Activated T-cell treated with anti-CD3 and anti-CD28 coated beads, Interleukin-2, amount 50 U/mL, for 24 hours (primary cell): ENCODE measurements around the gene IRF1.
A peak's percentile ranks its signal among the peaks of the same experiment; 100 is the strongest.
"Not testable (repeated sequence)": the region's sequence is repeated elsewhere in the genome, so short reads cannot be mapped to it uniquely, and the experiment has no call there.

ENCODE experiments used
- DNase-seq: peaks from one replicate; pipeline ENCODE4 v3.0.0-alpha.2; 2020
- H3K27ac Mint-ChIP-seq: 2 replicates; pipeline ENCODE4 v1.8.0; 2020; ENCODE audit warnings: mild to moderate bottlenecking, mixed read lengths
- H3K27me3 Mint-ChIP-seq: 2 replicates; pipeline ENCODE4 v1.8.0; 2020; ENCODE audit warnings: mixed read lengths
- H3K36me3 Mint-ChIP-seq: 2 replicates; pipeline ENCODE4 v1.8.0; 2020; ENCODE audit warnings: low read depth, mixed read lengths
- H3K4me1 Mint-ChIP-seq: 2 replicates; pipeline ENCODE4 v1.8.0; 2020; ENCODE audit warnings: low read depth, mixed read lengths
- H3K4me3 Mint-ChIP-seq: 2 replicates; pipeline ENCODE4 v1.8.0; 2020; ENCODE audit warnings: mild to moderate bottlenecking, moderate library complexity, mixed read lengths
- H3K9me3 Mint-ChIP-seq: 2 replicates; pipeline ENCODE4 v1.8.0; 2020; ENCODE audit warnings: mixed read lengths

IRF1 gene, protein sequence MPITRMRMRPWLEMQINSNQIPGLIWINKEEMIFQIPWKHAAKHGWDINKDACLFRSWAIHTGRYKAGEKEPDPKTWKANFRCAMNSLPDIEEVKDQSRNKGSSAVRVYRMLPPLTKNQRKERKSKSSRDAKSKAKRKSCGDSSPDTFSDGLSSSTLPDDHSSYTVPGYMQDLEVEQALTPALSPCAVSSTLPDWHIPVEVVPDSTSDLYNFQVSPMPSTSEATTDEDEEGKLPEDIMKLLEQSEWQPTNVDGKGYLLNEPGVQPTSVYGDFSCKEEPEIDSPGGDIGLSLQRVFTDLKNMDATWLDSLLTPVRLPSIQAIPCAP

DNA sequence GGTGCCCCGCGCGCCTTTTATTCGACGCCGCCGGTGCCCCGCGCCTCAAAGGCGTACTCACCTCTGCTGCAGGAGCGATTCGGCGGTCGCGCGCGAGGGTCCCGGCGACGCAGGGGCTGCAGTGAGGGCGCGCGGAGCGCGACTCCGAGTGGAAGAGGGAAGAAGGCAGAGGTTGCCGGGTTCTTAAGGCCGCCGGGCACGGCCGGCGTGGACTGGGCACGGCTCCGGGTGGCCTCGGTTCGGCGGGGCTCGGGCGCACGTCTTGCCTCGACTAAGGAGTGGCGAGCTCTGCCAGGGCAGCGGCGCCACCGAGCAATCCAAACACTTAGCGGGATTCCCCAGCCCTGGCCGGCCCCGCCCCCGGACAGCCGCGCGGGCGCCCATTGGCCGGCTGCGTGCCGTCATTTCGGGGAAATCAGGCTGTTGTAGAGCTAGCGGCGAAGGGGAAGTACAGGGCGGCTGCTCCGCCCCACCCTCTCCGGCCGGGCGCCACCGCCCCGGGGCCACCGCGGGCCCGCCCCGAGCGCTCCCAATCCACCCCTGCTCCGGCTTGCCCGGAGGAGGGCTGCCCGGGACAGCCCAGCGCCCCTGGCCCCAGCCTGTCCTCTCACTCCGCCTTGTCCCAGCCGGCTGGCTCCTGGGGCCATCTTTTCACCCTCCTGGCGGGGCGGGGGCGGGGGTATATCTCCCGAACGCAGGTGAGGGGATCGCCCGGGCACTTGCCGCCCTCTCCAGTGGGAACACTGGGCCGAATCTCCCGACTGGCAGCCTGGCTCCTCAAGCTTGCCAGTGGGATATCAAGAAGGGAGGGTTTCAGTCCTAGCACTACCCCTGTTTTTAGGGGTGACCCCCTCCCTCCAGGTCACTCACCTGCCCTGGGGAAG, at the start of gene IRF1:
Gene IRF1 (minus strand): TSS at position 290 of the 884 bp plus-strand sequence. CDS start 1,295 bp downstream, outside the sequence.
- peak; percentile 100 for DNase-seq
- H3K27ac Mint-ChIP-seq: peak within 1 kb of the TSS; percentile 99
- no peaks in the 10 kb centered on the region for H3K9me3 Mint-ChIP-seq
- peak within 1 kb of the TSS; percentile 95 for H3K4me3 Mint-ChIP-seq
- no peaks in the 10 kb centered on the region for H3K27me3 Mint-ChIP-seq
- peaks cover 51% of the 10 kb centered on the region for H3K36me3 Mint-ChIP-seq
- peaks cover 77% of the 10 kb centered on the region for H3K4me1 Mint-ChIP-seq

DNA sequence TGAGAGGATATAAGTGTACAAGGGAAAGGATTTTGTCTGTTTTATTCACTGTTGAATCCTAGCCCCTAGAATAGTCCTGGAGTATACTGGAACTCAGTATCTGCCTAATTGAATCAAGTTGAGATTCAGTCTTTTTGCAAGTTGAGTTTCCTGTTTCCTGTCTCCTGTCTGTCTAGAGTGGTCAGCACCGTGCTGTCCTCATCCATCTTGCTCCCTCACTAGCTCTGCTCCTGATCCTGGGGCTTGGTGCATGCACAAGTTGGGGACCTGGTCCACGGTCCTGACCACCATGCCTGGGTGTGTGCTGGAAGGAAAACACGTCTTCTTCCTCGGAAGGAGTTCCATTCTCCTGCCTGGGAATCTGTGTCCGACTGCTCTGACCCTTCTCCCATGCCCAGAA, 49.6 kb upstream of the IRF1 start:
- Mint-ChIP-seq H3K9me3 (no peaks in the 10 kb centered on the region), H3K27me3 (peaks cover 14% of the 10 kb centered on the region), H3K27ac (no peak overlapping the region), H3K4me3 (no peak overlapping the region), H3K36me3 (no peaks in the 10 kb centered on the region), H3K4me1 (peaks cover 9% of the 10 kb centered on the region)
- no peak for DNase-seq

DNA sequence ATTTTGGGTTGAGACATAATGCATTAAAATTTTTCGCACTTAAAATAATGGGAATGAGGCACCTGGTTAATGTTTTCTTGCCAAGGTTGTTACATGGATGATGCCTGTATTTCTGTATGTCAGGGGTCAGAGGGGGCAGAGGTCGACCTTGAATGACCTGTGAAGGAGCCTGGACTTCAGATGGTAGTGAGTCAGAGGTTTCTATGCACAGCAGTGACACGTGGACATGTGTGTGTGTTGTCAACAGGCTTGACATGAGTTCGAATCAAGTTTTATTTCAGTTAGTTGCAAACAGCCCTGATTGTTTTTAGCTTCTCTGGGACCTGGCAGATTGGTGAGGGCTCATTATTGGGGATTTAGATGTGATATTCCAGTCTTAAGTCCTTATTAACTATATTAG, 49.1 kb upstream of the IRF1 start:
- H3K36me3 Mint-ChIP-seq: no peaks in the 10 kb centered on the region
- peaks cover 14% of the 10 kb centered on the region for H3K27me3 Mint-ChIP-seq
- DNase-seq: no peak
- no peak overlapping the region for H3K4me3 Mint-ChIP-seq
- no peak overlapping the region for H3K27ac Mint-ChIP-seq
- no peaks in the 10 kb centered on the region for H3K9me3 Mint-ChIP-seq
- peaks cover 8% of the 10 kb centered on the region for H3K4me1 Mint-ChIP-seq

DNA sequence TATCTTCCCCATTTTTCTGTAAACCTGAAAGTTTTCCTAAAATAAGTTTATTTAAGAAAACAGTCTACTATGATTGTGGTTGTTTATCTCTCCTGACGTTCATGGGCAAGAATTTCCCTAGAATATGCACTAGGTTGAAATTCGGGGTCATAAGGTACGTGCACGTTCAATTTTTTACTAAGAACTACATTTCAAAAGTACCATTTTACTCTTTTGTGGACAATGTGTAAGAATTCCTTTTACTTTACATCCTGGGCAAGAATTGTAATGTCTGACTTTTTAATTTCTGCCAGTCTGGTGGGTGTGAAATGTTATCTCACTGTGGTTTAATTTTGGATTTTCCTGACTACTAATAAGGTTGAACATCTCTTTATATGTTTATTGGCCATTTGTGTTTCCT, 40.4 kb upstream of the IRF1 start:
- Mint-ChIP-seq H3K9me3 (no peaks in the 10 kb centered on the region), H3K27me3 (peaks cover 12% of the 10 kb centered on the region), H3K4me3 (no peak overlapping the region), H3K27ac (peak overlapping the region; percentile 44), H3K36me3 (no peaks in the 10 kb centered on the region), H3K4me1 (peaks cover 30% of the 10 kb centered on the region)
- DNase-seq: no peak

DNA sequence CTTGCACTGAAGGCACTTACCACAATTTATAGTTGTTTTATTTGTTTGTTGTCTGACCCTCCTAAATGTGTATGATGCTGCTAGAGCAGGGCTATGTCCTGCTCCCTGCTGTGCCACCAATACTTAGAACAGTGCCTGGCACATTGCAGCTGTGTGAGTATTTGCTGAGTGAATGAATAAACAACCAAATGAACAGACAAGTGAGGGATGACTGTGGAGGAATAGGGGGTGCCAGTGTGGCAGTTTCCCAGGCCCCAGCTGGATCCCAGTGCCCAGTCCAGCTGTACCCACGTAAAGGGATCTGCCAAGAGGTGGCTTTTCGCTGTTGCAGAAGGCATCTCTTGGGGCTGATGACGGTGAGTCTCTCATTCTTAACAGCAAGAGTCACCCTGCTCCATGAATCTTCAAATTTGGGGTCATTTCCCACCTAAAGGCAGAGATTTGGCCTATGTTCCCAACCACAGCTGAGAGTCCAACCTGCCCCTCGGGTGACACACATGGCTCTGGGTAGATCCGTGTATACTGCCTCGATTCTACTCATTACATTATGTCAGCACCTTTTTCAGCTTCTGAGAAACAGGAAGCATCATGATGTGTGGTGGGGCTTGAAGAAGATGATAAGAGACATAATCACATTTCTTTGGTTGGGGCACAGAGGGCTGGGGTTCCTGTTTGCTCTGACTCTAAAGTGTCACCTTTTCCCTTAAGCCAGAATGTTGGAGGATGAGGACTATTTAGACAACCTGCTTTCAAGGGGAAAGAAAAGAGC, 38.5 kb upstream of the IRF1 start:
- Mint-ChIP-seq H3K36me3 (no peaks in the 10 kb centered on the region), H3K9me3 (peaks cover 2% of the 10 kb centered on the region), H3K27me3 (peaks cover 7% of the 10 kb centered on the region), H3K4me1 (peaks cover 49% of the 10 kb centered on the region), H3K27ac (peak overlapping the region; percentile 35), H3K4me3 (no peak overlapping the region)
- DNase-seq: no peak

DNA sequence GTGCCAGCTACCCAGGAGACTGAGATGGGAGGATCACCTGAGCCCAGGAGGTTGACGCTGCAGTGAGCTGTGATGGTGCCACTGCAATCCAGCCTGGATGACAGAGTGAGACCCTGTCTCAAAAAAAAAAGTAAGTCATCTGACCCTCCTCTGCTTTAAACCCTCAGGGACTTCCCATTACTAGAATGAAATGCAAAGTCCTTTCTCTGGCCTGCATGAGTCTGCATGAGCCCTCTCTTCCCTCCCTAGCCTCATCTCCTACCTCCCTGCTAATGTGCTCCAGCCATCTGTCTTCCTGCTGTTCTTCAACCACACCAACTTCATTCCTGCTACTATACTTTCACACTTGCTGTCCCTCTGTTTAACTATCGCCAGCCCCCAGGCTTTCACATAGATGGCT, 37.4 kb upstream of the IRF1 start:
- Mint-ChIP-seq H3K27me3 (peaks cover 7% of the 10 kb centered on the region), H3K9me3 (peaks cover 2% of the 10 kb centered on the region), H3K4me3 (no peak overlapping the region), H3K27ac (no peak overlapping the region), H3K4me1 (peaks cover 49% of the 10 kb centered on the region), H3K36me3 (no peaks in the 10 kb centered on the region)
- DNase-seq: no peak

DNA sequence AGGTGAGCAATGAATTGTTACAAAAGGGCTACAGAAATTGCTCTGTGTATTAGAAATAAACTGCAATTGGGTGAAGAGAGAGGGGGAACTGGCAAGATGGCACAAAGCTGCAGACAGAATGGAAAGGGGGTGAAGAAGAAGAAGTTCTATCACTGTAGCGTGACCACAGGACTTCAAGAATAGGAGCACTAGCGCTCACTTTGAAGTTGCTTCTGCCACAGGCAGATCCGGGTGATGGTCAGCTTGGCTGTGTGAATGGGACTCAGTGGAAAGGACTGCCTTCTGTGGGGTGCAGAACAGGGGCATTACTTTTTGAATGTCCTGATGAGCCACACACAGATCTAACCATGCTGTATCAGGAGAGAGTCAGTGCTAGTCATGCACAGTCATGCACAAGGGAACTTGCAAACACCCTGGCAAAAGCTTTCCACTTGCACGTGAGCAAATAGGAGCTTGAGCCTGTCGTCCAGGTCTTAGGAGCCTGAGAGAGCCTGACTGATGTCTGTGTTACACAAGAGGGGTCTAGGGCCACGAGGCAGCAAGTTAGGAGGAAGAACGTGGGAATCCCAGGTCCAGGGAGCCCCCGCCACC, 36.5 kb upstream of the IRF1 start:
- H3K27ac Mint-ChIP-seq: no peak overlapping the region
- H3K27me3 Mint-ChIP-seq: peaks cover 2% of the 10 kb centered on the region
- H3K4me3 Mint-ChIP-seq: no peak overlapping the region
- DNase-seq: no peak
- no peaks in the 10 kb centered on the region for H3K36me3 Mint-ChIP-seq
- peaks cover 49% of the 10 kb centered on the region for H3K4me1 Mint-ChIP-seq
- H3K9me3 Mint-ChIP-seq: peaks cover 2% of the 10 kb centered on the region

DNA sequence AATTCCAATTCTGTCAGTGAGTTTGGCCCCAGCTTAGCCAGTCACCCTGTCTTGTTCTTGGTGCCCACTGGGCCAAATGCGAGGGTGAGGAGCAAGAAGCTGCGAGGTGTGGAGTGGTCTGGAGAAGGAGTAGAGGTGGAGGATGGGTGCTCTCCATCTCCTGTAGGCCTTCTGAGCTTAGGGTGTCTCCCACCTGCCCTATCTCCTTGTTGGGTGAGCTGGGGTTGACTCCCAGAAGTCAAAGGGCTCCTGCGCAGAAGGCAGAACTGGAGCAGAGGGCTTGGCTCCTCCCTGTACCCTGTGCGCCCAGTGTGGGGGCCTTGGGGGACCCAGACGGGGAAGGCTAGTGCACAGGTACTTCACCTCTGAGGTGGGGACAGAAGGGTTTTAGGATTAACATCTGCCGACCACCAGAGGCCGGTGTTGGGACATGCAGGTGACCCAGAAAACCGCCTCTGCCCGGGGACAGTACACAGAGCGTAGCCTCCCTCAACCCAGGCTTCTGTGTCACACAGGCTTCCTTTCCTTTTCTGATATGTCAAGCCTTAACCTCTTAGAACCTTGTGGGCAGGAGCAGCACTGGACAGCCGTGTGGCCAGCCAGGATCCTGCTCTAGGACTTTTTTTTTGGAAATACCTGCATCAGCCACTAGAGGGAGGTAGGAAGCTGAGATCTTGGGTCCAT, 35.9 kb upstream of the IRF1 start:
- Mint-ChIP-seq H3K4me1 (peaks cover 44% of the 10 kb centered on the region), H3K9me3 (peaks cover 2% of the 10 kb centered on the region), H3K27me3 (peaks cover 2% of the 10 kb centered on the region), H3K4me3 (no peak overlapping the region), H3K27ac (no peak overlapping the region), H3K36me3 (no peaks in the 10 kb centered on the region)
- DNase-seq: peak; percentile 69

DNA sequence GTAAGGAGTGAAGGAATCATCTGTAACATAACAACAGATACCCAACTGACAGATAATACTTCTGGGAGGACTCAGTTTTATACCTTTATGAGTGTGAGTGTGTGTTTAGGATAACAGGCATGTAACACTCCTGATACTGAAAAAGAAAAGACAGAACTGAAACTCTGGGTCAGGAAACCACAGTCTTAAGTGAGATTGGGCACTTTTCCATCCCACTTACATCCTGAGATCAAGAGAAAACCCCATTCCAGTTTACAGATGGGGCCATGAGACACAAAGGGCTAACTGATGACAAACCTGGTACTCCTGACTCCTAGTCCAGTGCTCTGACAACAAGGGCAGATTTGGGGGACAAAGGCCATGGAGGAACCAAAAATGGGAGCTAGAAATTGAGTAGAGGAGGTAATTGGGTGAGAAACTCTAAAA, 34.7 kb upstream of the IRF1 start:
- peaks cover 2% of the 10 kb centered on the region for H3K9me3 Mint-ChIP-seq
- H3K27me3 Mint-ChIP-seq: peaks cover 2% of the 10 kb centered on the region
- no peak overlapping the region for H3K4me3 Mint-ChIP-seq
- H3K4me1 Mint-ChIP-seq: peaks cover 45% of the 10 kb centered on the region
- H3K36me3 Mint-ChIP-seq: no peaks in the 10 kb centered on the region
- DNase-seq: no peak
- peak overlapping the region; percentile 83 for H3K27ac Mint-ChIP-seq

DNA sequence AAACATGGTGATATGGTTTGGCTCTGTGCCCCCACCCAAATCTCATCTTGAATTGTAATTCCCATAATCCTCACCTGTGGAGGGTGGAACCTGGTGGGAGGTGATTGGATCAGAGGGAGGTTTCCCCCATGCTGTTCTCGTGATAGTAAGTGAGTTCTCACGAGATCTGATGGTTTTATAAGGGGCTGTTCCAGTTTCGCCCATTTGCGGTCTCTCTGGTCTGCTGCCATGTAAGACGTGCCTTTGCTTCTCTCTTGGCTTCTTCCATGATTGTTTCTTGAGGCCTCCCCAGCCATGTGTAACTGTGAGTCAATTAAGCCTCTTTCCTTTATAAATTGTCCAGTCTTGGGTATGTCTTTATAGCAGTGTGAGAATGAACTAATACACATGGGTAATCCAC, 34.3 kb upstream of the IRF1 start:
- H3K4me1 Mint-ChIP-seq: peaks cover 48% of the 10 kb centered on the region
- not testable (repeated sequence) for DNase-seq, H3K36me3 Mint-ChIP-seq, H3K9me3 Mint-ChIP-seq, H3K27me3 Mint-ChIP-seq, H3K4me3 Mint-ChIP-seq
- peak overlapping the region; percentile 83 for H3K27ac Mint-ChIP-seq

DNA sequence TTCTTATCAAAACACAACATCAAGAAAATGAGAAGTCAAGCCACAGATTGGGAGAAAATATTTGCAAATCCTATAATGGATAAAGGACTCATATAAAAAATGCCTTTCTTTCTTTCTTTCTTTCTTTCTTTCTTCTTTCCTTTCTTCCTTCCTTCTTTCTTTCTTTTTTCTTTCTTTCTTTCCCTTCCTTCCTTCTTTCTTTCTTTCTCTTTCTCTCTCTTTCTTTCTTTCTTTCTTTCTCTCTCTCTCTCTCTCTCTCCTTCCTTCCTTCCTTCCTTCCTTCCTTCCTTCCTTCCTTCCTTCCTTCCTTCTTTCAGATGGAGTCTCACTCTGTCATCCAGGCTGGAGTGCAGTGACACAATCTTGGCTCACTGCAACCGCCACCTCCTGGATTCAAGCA, 31.5 kb upstream of the IRF1 start:
- DNase-seq, H3K36me3 Mint-ChIP-seq, H3K27me3 Mint-ChIP-seq, H3K9me3 Mint-ChIP-seq, H3K27ac Mint-ChIP-seq, H3K4me3 Mint-ChIP-seq: not testable (repeated sequence)
- peaks cover 36% of the 10 kb centered on the region for H3K4me1 Mint-ChIP-seq

DNA sequence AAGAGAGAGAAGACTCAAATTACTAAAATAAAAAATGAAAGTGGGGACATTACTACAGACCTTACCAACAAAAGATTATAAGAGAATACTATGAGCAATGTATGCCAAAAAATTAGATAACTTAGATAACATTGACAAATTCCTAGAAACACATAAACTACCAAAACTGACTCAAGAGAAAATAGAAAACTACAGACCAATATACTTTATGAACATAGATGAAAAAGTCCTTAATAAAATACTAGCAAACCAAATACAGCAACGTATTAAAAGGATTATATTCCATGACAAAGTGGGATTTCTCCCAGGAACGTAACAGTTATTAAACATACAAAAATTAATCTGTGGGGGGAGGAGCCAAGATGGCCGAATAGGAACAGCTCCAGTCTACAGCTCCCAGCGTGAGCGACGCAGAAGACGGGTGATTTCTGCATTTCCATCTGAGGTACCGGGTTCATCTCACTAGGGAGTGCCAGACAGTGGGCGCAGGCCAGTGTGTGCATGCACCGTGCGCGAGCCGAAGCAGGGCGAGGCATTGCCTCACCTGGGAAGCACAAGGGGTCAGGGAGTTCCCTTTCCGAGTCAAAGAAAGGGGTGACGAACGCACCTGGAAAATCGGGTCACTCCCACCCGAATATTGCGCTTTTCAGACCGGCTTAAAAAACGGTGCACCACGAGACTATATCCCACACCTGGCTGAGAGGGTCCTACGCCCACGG, 23.2 kb upstream of the IRF1 start:
- H3K4me1 Mint-ChIP-seq, H3K36me3 Mint-ChIP-seq, H3K9me3 Mint-ChIP-seq, H3K27me3 Mint-ChIP-seq, H3K27ac Mint-ChIP-seq, DNase-seq, H3K4me3 Mint-ChIP-seq: not testable (repeated sequence)

DNA sequence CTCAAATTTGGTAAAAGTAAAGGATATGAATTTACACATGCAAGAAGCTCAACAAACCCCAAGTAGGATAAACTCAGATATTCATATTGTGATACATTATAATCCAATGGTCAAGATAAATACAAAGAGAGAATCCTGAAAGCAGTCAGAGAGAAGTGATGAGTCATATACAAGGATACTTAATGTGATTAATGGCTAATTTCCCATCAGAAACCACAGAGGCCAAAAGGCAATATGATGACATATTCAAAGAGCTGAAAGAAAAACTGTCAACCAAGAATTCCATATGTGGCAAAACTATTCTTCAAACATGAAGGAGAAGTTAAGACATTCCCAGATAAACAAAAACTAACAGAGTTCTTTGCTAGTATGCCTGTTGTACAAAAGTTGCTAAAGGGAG, 19.5 kb upstream of the IRF1 start:
- Mint-ChIP-seq H3K27ac (no peak overlapping the region), H3K36me3 (no peaks in the 10 kb centered on the region), H3K9me3 (peaks cover 6% of the 10 kb centered on the region), H3K4me3 (no peak overlapping the region), H3K27me3 (peaks cover 16% of the 10 kb centered on the region), H3K4me1 (peaks cover 4% of the 10 kb centered on the region)
- DNase-seq: no peak
